ENCODE data around the gene MOSPD3. TPM values are rescaled to one million over a fixed set of nuclear protein-coding genes. Genes with fewer than 3 reads are reported as not detected.

Gene MOSPD3
- total RNA-seq, 1 donor from 2014 or later, result 19.5 TPM

GRCh38 chr7:100585511-100586265 is 26.7 kb upstream of the MOSPD3 start, which contains the start of gene LRCH4:
Gene LRCH4, minus strand, starts transcription at chr7:100586129. Its CDS starts 29 bp downstream, at chr7:100586100.
- Histone ChIP-seq H3K27me3 (ENCODE audit: low read depth) (no peaks in the 10 kb centered on the region), H3K4me1 (peaks cover 50% of the 10 kb centered on the region), H3K4me3 (peak within 1 kb of the TSS; percentile 99), H3K36me3 (peaks cover 26% of the 10 kb centered on the region), H3K27ac (peak within 1 kb of the TSS; percentile 98), H3K9me3 (no peaks in the 10 kb centered on the region)
- intact Hi-C loops (cut with DNase I), result no loop called here
- TF ChIP-seq, protein P1, sequence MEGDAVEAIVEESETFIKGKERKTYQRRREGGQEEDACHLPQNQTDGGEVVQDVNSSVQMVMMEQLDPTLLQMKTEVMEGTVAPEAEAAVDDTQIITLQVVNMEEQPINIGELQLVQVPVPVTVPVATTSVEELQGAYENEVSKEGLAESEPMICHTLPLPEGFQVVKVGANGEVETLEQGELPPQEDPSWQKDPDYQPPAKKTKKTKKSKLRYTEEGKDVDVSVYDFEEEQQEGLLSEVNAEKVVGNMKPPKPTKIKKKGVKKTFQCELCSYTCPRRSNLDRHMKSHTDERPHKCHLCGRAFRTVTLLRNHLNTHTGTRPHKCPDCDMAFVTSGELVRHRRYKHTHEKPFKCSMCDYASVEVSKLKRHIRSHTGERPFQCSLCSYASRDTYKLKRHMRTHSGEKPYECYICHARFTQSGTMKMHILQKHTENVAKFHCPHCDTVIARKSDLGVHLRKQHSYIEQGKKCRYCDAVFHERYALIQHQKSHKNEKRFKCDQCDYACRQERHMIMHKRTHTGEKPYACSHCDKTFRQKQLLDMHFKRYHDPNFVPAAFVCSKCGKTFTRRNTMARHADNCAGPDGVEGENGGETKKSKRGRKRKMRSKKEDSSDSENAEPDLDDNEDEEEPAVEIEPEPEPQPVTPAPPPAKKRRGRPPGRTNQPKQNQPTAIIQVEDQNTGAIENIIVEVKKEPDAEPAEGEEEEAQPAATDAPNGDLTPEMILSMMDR (IDR thresholded peaks at IDR 0.05), result no peak
- ATAC-seq (peak; percentile 53 to 61), DNase-seq (peak; percentile 70)

GRCh38 chr7:100586266-100587025 is 25.9 kb upstream of the MOSPD3 start, which contains the start of gene FBXO24:
Gene FBXO24, plus strand, starts transcription at chr7:100586328. Its CDS starts 298 bp downstream, at chr7:100586626.
- peak within 1 kb of the TSS; percentile 98 for H3K27ac ChIP-seq
- peaks cover 43% of the 10 kb centered on the region for H3K4me1 ChIP-seq
- H3K9me3 ChIP-seq, result no peaks in the 10 kb centered on the region
- peak within 1 kb of the TSS; percentile 99 for H3K4me3 ChIP-seq
- intact Hi-C loops (cut with DNase I), result no loop called here
- no peaks in the 10 kb centered on the region for H3K27me3 ChIP-seq (ENCODE audit: low read depth)
- TF ChIP-seq, protein P1 (IDR thresholded peaks at IDR 0.05), result no peak
- ATAC-seq, result peak; percentile 93 to 95
- H3K36me3 ChIP-seq, result peaks cover 18% of the 10 kb centered on the region
- DNase-seq, result peak; percentile 100

DNA sequence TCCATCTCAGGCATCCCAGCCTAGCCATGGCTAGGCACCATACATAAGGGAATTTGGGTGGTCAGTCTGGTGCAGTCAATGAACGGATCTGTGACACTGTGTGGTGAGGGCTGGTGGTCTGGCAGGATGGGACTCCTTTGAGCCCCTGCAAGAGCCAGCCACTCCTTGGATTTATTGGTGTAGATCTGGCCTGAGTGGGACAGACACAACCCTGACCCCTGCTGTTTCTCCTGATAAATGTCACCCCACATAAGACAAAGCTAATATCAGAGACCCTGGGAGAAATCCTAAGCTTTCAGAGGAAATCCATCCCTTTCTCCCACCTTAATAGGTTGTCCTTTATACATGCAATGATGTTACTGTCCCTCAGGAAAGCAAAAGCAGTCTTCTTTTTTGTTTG is 23.9 kb upstream of the MOSPD3 start:
- TF ChIP-seq, protein P1 (IDR thresholded peaks at IDR 0.05), result peak; percentile 32
- ATAC-seq (no peak), DNase-seq (no peak)
- Histone ChIP-seq H3K4me3 (no peak overlapping the region), H3K9me3 (no peaks in the 10 kb centered on the region), H3K27ac (no peak overlapping the region), H3K27me3 (ENCODE audit: low read depth) (no peaks in the 10 kb centered on the region), H3K36me3 (no peaks in the 10 kb centered on the region), H3K4me1 (peaks cover 23% of the 10 kb centered on the region)
- intact Hi-C loops (cut with DNase I), result no loop called here

DNA sequence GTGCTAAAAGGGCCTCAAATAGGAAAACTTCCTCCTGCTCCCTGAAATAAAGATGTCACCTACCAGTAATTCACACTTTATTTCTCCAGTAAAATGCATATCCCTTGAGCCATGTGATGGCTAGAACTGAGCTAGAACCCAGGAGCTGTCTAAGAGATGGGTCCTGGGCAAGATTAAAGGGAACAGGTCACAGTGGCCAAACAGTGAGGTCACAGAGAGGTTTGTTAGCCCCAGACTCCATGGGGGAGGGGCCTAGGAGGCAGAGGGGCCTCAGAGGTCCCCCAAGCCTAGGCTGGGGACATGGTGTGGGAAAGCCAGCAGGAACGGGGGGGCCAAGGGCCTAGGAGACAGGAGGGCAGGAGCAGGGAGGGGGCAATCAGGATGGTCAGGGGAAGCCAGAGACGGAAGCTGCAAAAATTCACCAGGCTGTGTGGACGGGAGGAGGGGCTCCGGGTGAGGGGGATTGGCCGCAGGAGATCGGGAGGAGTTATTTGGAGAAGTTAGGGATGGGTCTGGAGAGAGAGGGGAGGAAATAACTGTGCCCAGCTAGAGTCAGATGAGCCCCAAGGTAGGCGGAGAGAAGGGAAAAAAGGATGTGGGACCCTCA is 22.9 kb upstream of the MOSPD3 start:
- TF ChIP-seq, protein P1 (IDR thresholded peaks at IDR 0.05), result no peak
- Histone ChIP-seq H3K27ac (no peak overlapping the region), H3K4me3 (no peak overlapping the region), H3K27me3 (ENCODE audit: low read depth) (no peaks in the 10 kb centered on the region), H3K9me3 (no peaks in the 10 kb centered on the region), H3K36me3 (no peaks in the 10 kb centered on the region), H3K4me1 (peaks cover 13% of the 10 kb centered on the region)
- DNase-seq (peak; percentile 36), ATAC-seq (no peak)
- intact Hi-C loops (cut with DNase I), result no loop called here

GRCh38 chr7:100590077-100590737 is 22.1 kb upstream of the MOSPD3 start:
- no peaks in the 10 kb centered on the region for H3K27me3 ChIP-seq (ENCODE audit: low read depth)
- ATAC-seq (no peak), DNase-seq (peak; percentile 36)
- intact Hi-C loops (cut with DNase I), result no loop called here
- no peak overlapping the region for H3K4me3 ChIP-seq
- no peak overlapping the region for H3K27ac ChIP-seq
- H3K36me3 ChIP-seq, result no peaks in the 10 kb centered on the region
- TF ChIP-seq, protein P1 (IDR thresholded peaks at IDR 0.05), result no peak
- H3K4me1 ChIP-seq, result peaks cover 5% of the 10 kb centered on the region
- no peaks in the 10 kb centered on the region for H3K9me3 ChIP-seq

All from lower lobe of right lung (tissue), 2 donors.